Neural progenitor cell (in vitro differentiated cells): ENCODE results near the gene FOXE3.
A peak's percentile ranks its signal among the peaks of the same experiment; 100 is the strongest.

Source experiments
- CTCF ChIP-seq: fragments of 200-600 bp; sonication (generic); IDR thresholded peaks from 2 replicates; pipeline ENCODE4 v1.5.1; 2017; ENCODE audit warnings: antibody characterized with exemption, mild to moderate bottlenecking
- EZH2 ChIP-seq: fragments of 200-600 bp; sonication (generic); IDR thresholded peaks from 2 replicates; pipeline ENCODE4 v1.6.1; 2017; ENCODE audit warnings: antibody characterized with exemption, mild to moderate bottlenecking, moderate library complexity
- EZH2phosphoT487 ChIP-seq: fragments of 200-600 bp; sonication (generic); IDR thresholded peaks from 2 replicates; pipeline ENCODE4 v1.6.1; 2017; ENCODE audit warnings: antibody characterized with exemption

DNA sequence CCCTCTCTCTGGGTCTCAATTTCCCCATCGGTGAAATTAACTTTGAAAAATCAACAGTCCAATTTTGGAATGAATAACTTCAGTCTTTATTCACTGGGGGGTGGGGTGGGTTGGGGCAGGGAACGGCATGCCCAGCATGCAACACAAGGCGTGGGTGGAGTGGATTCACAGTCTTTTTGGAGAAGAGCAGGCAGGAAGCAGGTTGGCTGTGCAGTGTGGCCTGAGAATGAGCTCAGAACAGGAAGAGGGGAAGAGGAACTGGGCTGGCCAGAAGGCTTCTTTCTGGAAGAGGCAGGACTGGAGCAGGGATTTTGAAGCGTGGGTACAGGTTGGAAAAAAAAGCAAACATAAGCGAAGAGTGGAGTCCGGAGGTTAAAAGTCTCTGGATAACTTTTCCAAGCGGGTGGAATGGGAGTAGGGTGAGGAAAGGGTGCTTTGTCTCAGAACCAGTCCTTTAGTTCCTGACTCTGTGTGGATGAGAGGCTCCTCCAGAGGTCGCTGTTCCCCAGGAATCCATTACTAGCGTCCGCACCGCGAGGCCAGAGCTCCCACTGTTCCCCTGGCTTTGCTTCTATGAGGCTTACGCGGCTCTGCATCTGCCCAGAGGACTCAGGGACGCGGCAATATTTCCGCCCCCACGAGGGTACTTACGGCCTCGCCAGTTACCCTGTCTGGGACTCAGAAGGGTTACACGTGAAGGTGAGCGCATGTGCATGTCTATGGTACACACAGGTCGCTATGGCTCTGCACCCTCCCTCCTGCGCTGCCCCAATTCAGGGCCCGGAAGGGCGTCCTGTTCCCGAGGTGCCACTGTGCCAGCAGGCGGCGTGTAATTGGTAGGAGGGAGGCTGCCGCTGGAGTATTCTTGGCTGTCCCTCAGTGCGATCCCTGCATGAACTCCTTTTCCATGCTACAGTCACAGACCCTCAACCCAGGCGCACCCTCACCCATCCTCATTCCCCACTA is 16.3 kb downstream of the FOXE3 start:
- TF ChIP-seq CTCF: peak; percentile 82
- TF ChIP-seq EZH2: no peak
- TF ChIP-seq EZH2phosphoT487: no peak
